SK-N-SH treated with all-trans-retinoic acid at 6 μM for 48 hours (cell line): ENCODE results near the gene ANGPTL1.

Experiments used
- ARNTL ChIP-seq: fragments of 450-650 bp; formaldehyde crosslinking; IDR thresholded peaks from 2 replicates; pipeline ENCODE4 v1.5.0; 2020; ENCODE audit warnings: low read depth, mild to moderate bottlenecking, moderate library complexity, borderline replicate concordance
- CSDC2 ChIP-seq: fragments of 250-450 bp; sonication (Bioruptor Pico); IDR thresholded peaks from 2 replicates; pipeline ENCODE4 v1.5.0; 2020; ENCODE audit warnings: mild to moderate bottlenecking, moderate library complexity
- GLIS3 ChIP-seq: fragments of 250-450 bp; sonication (Bioruptor Pico); IDR thresholded peaks from 2 replicates; pipeline ENCODE4 v1.5.0; 2020; ENCODE audit warnings: mild to moderate bottlenecking, moderate library complexity
- PPARA ChIP-seq: fragments of 250-450 bp; sonication (Bioruptor Pico); IDR thresholded peaks from 2 replicates; pipeline ENCODE4 v1.5.0; 2020; ENCODE audit warnings: mild to moderate bottlenecking, borderline replicate concordance
- RARB ChIP-seq: fragments of 250-450 bp; sonication (Bioruptor Pico); IDR thresholded peaks from 2 replicates; pipeline ENCODE4 v1.8.0; 2021; ENCODE audit warnings: mild to moderate bottlenecking, moderate library complexity
- SNAI2 ChIP-seq: fragments of 250-450 bp; sonication (Bioruptor Pico); IDR thresholded peaks from 2 replicates; pipeline ENCODE4 v1.5.0; 2020; ENCODE audit warnings: mild to moderate bottlenecking, moderate library complexity
- TCF4 ChIP-seq: fragments of 250-450 bp; sonication (Bioruptor Pico); IDR thresholded peaks from 2 replicates; pipeline ENCODE4 v1.8.0; 2021; ENCODE audit warnings: mild to moderate bottlenecking, moderate library complexity, borderline replicate concordance
- ZNF565 ChIP-seq: fragments of 450-650 bp; formaldehyde crosslinking; conservative IDR thresholded peaks from 2 replicates; pipeline ENCODE4 v1.5.0; 2020; ENCODE audit warnings: low read depth, mild to moderate bottlenecking, moderate library complexity
- TF ChIP-seq, protein P1 (sequence below): fragments of 250-450 bp; sonication (Bioruptor Pico); IDR thresholded peaks from 2 replicates; pipeline ENCODE4 v1.5.1; 2020; ENCODE audit warnings: low read depth, mild to moderate bottlenecking, moderate library complexity
- TF ChIP-seq, protein P2 (sequence below): fragments of 250-450 bp; sonication (Bioruptor Pico); IDR thresholded peaks from 2 replicates; pipeline ENCODE4 v1.8.0; 2020; ENCODE audit warnings: mild to moderate bottlenecking, moderate library complexity, borderline replicate concordance
- TF ChIP-seq, protein P3 (sequence below): fragments of 250-450 bp; sonication (Bioruptor Pico); IDR thresholded peaks from 2 replicates; pipeline ENCODE4 v1.8.0; 2021; ENCODE audit warnings: low read depth, mild to moderate bottlenecking, moderate library complexity, borderline replicate concordance
- TF ChIP-seq, protein P4 (sequence below): fragments of 250-450 bp; sonication (Bioruptor Pico); IDR thresholded peaks from 2 replicates; pipeline ENCODE4 v1.5.1; 2021; ENCODE audit warnings: mild to moderate bottlenecking, moderate library complexity

DNA sequence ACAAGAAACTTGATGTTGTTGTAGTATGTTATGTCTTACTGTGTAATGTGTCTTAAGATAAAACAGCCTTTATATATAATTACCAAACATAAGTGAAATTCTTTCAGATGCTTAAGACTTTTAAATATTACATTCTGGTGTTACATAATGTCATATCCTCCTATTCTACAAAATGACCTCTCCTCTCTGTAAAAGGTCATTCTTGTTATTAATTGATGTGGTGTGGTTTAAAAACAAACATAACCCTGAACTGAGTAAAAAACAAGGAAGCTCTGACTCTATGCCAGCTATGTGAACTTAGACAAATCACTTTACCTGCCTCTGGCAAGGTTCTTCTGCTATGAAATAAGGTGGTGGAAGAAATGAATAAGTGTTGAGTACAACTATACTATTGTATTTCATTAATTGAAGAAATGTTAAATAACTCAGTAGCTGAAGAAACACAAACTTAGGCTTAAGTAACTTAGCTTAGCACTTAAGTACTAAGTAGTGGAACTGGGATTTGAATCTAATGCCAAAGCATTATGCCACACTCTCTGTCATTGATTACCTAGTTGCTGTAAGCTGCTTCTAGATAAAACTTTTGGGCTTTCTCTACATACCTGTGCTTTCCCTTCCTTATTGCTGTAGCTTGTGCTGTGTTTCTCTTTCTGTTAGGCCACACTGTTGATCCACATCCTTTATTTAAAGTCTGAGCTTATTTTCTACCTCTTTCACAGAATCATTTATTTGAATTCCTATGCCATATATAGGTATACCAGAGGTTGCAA lies 859 bp upstream of the ANGPTL1 start:
- no peak for TF ChIP-seq CSDC2 (CRISPR knock-in tag)
- TF ChIP-seq, protein P1, sequence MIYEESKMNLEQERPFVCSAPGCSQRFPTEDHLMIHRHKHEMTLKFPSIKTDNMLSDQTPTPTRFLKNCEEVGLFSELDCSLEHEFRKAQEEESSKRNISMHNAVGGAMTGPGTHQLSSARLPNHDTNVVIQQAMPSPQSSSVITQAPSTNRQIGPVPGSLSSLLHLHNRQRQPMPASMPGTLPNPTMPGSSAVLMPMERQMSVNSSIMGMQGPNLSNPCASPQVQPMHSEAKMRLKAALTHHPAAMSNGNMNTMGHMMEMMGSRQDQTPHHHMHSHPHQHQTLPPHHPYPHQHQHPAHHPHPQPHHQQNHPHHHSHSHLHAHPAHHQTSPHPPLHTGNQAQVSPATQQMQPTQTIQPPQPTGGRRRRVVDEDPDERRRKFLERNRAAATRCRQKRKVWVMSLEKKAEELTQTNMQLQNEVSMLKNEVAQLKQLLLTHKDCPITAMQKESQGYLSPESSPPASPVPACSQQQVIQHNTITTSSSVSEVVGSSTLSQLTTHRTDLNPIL (CRISPR knock-in tag): no peak
- TF ChIP-seq, protein P2, sequence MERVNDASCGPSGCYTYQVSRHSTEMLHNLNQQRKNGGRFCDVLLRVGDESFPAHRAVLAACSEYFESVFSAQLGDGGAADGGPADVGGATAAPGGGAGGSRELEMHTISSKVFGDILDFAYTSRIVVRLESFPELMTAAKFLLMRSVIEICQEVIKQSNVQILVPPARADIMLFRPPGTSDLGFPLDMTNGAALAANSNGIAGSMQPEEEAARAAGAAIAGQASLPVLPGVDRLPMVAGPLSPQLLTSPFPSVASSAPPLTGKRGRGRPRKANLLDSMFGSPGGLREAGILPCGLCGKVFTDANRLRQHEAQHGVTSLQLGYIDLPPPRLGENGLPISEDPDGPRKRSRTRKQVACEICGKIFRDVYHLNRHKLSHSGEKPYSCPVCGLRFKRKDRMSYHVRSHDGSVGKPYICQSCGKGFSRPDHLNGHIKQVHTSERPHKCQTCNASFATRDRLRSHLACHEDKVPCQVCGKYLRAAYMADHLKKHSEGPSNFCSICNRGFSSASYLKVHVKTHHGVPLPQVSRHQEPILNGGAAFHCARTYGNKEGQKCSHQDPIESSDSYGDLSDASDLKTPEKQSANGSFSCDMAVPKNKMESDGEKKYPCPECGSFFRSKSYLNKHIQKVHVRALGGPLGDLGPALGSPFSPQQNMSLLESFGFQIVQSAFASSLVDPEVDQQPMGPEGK (CRISPR knock-in tag): no peak
- TF ChIP-seq, protein P3, sequence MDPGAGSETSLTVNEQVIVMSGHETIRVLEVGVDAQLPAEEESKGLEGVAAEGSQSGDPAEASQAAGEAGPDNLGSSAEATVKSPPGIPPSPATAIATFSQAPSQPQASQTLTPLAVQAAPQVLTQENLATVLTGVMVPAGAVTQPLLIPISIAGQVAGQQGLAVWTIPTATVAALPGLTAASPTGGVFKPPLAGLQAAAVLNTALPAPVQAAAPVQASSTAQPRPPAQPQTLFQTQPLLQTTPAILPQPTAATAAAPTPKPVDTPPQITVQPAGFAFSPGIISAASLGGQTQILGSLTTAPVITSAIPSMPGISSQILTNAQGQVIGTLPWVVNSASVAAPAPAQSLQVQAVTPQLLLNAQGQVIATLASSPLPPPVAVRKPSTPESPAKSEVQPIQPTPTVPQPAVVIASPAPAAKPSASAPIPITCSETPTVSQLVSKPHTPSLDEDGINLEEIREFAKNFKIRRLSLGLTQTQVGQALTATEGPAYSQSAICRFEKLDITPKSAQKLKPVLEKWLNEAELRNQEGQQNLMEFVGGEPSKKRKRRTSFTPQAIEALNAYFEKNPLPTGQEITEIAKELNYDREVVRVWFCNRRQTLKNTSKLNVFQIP: no peak
- TF ChIP-seq RARB (CRISPR knock-in tag): no peak
- no peak for TF ChIP-seq PPARA (CRISPR knock-in tag)
- no peak for TF ChIP-seq ZNF565 (CRISPR knock-in tag)
- TF ChIP-seq, protein P4, sequence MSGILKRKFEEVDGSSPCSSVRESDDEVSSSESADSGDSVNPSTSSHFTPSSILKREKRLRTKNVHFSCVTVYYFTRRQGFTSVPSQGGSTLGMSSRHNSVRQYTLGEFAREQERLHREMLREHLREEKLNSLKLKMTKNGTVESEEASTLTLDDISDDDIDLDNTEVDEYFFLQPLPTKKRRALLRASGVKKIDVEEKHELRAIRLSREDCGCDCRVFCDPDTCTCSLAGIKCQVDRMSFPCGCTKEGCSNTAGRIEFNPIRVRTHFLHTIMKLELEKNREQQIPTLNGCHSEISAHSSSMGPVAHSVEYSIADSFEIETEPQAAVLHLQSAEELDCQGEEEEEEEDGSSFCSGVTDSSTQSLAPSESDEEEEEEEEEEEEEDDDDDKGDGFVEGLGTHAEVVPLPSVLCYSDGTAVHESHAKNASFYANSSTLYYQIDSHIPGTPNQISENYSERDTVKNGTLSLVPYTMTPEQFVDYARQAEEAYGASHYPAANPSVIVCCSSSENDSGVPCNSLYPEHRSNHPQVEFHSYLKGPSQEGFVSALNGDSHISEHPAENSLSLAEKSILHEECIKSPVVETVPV (CRISPR knock-in tag): no peak
- no peak for TF ChIP-seq GLIS3 (CRISPR knock-in tag)
- no peak for TF ChIP-seq ARNTL (CRISPR knock-in tag)
- TF ChIP-seq SNAI2: no peak
- TF ChIP-seq TCF4 (CRISPR knock-in tag): no peak
